ENCODE measurements around the gene MCIDAS. TPM values are rescaled to one million over a fixed set of nuclear protein-coding genes. Genes with fewer than 3 reads are reported as not detected.

Gene MCIDAS
- total RNA-seq: under 1 TPM in 1 of 3 donors, not detected in 2; 0.14 TPM
- long read RNA-seq, donor 1: 0 reads
- long read RNA-seq, donor 2: 0 reads

DNA sequence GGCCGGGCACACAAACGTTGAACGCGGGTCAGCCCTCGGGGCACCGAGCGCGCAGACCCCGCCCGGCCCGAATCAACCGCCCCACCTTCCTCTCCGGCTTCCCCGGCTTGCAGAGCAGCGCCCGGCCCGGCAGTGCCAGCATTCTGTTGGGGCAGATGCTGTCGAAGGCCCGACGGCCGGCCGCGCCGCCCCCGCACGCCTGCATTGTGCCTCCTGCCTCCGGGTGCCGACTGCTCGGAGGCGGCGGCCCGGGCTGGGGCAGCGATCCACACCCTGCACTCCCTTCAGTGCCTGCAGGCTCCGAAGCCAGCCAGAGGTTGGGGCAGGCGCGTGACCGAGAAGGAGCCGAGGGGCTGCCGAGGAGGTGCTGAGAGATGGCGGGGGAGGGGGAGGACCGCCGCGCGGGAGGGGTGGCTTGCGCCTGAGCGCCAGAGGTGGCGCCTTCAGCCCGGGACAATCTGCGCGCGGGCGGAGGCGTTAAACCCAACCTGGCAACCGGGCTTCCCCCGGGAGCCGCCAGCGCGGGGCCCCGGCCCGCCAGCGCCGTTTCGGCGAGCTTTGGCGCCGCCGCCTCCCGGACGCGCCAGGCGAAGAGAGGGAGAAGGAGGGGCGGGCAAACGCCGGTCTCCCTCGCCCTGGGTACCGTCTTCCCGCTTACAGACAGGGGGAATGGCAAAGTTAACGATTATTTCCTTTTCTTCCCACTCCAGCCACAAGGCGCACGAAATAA lies at the start of gene MCIDAS:
Gene MCIDAS, minus strand, starts transcription at position 382 of the 730 bp plus-strand sequence. Its CDS starts 177 bp downstream, at position 205.
- TF ChIP-seq, protein P1, sequence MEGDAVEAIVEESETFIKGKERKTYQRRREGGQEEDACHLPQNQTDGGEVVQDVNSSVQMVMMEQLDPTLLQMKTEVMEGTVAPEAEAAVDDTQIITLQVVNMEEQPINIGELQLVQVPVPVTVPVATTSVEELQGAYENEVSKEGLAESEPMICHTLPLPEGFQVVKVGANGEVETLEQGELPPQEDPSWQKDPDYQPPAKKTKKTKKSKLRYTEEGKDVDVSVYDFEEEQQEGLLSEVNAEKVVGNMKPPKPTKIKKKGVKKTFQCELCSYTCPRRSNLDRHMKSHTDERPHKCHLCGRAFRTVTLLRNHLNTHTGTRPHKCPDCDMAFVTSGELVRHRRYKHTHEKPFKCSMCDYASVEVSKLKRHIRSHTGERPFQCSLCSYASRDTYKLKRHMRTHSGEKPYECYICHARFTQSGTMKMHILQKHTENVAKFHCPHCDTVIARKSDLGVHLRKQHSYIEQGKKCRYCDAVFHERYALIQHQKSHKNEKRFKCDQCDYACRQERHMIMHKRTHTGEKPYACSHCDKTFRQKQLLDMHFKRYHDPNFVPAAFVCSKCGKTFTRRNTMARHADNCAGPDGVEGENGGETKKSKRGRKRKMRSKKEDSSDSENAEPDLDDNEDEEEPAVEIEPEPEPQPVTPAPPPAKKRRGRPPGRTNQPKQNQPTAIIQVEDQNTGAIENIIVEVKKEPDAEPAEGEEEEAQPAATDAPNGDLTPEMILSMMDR (IDR thresholded peaks at IDR 0.05): peak; percentile 13
- H3K36me3 ChIP-seq (ENCODE audit: low read depth): no peaks in the 10 kb centered on the region
- peak; percentile 80 for ATAC-seq
- intact Hi-C loops (cut with DNase I, micrococcal nuclease): loop anchor here (5.0 to 10.0 kb wide), 2 partner anchors 52 to 55 kb away; partner anchors contain the start of gene CDC20B (in 2 of the 2)
- no peak within 1 kb of the TSS for H3K4me3 ChIP-seq
- peak; percentile 58 to 76 (median 61) for DNase-seq
- H3K4me1 ChIP-seq (ENCODE audit: low read depth): peaks cover 29% of the 10 kb centered on the region
- H3K9me3 ChIP-seq: no peaks in the 10 kb centered on the region

DNA sequence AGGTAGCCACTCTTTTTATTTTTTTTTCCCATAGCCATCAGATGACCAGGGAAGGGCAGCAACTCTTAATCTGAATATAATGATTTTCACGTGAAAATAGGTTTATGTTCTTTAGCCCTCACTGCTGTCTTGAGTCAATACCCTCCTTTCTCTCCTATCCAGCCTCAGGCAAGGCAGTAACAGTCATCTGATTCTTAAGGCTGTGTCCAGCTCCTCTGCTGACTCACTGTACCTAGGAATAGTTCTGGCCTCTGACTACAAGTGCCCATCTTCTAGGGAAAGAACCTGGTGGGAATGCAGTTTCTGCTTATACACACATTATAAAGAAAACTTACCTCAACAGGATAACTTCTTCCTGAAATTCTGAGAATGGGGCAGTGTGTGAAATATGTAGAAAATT lies 49.7 kb upstream of the MCIDAS start:
- Histone ChIP-seq H3K36me3 (ENCODE audit: low read depth) (peaks cover 5% of the 10 kb centered on the region), H3K4me3 (no peak overlapping the region), H3K9me3 (no peaks in the 10 kb centered on the region), H3K4me1 (ENCODE audit: low read depth) (no peaks in the 10 kb centered on the region)
- intact Hi-C loops (cut with DNase I, micrococcal nuclease): no loop called here
- no peak for ATAC-seq
- no peak for DNase-seq
- TF ChIP-seq, protein P1 (IDR thresholded peaks at IDR 0.05): no peak

DNA sequence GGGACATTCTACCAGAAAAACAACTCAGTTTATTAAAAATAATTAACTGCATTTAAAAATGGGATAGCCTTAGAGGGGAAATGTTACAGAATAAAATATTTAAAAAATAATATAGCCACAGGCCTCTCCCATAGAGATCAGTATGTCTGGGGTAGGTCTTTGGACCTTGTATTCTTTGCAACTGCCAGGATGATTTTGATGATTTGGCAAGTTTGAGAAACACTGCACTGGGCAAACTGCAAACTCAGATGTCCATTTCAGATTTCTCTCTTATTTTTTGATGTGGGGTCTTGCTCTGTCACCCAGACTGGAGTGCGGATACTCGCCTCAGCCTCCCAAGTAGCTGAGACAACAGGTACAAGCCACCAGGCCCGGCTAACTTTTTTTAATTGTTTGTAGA lies 31.2 kb upstream of the MCIDAS start:
- H3K36me3 ChIP-seq (ENCODE audit: low read depth): no peaks in the 10 kb centered on the region
- no peak for ATAC-seq
- no peak overlapping the region for H3K4me3 ChIP-seq

DNA sequence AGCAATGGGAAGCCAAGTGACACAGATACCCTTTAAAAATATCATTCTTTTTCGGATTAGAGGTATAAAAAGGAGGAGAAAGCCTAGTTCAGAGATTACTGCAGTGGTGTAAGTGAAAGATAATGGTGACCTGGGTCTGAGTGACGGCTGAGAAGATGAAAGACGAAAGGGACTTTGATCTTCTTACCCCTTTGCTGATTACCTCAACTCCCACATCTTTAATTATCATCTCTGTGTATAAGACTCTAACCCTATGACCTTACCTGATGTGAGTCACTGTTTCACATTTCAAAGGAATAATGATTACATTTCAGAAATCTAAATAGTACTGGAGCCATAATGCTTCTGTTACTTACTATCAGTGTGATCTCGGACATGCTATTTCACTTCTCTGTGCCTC lies 27.7 kb upstream of the MCIDAS start:
- Histone ChIP-seq H3K36me3 (ENCODE audit: low read depth) (no peaks in the 10 kb centered on the region), H3K4me1 (ENCODE audit: low read depth) (no peaks in the 10 kb centered on the region), H3K4me3 (no peak overlapping the region), H3K9me3 (no peaks in the 10 kb centered on the region)
- intact Hi-C loops (cut with DNase I, micrococcal nuclease): no loop called here
- DNase-seq: no peak
- no peak for ATAC-seq
- TF ChIP-seq, protein P1 (IDR thresholded peaks at IDR 0.05): no peak

More for the DNA sequence above, 31.2 kb upstream of the MCIDAS start:
- intact Hi-C loops (cut with DNase I, micrococcal nuclease): no loop called here
- Histone ChIP-seq H3K9me3 (no peaks in the 10 kb centered on the region), H3K4me1 (ENCODE audit: low read depth) (no peaks in the 10 kb centered on the region)
- TF ChIP-seq, protein P1 (IDR thresholded peaks at IDR 0.05): no peak
- DNase-seq: no peak

DNA sequence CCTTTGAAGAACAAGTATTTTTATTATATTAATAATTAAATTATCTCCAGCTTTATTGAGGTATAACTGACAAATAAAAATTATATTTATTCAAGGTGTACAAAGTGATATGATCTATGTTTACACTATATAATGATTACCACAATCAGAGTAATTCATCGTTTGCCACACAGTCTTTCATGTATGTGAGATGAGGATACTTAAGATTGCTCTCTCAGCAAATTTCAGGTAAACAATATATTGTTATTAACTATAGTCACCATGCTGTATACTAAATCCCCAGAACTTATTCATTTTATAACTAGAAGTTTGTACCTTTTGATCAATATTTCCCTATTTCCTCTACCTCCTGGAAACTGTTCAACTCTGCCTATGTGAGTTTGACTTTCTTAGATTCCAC lies 22.9 kb upstream of the MCIDAS start:
- ATAC-seq (no peak), DNase-seq (no peak)
- H3K9me3 ChIP-seq: peaks cover 11% of the 10 kb centered on the region
- intact Hi-C loops (cut with DNase I, micrococcal nuclease): no loop called here
- H3K36me3 ChIP-seq (ENCODE audit: low read depth): no peaks in the 10 kb centered on the region
- H3K4me3 ChIP-seq: no peak overlapping the region
- H3K4me1 ChIP-seq (ENCODE audit: low read depth): no peaks in the 10 kb centered on the region
- TF ChIP-seq, protein P1 (IDR thresholded peaks at IDR 0.05): no peak
